ENCODE data around the gene RENBP. TPM values are rescaled to one million over a fixed set of nuclear protein-coding genes. Genes with fewer than 3 reads are reported as not detected.

The RENBP gene
- total RNA-seq, 2 experiments from 2014 or later, result 2.8 to 6.2 TPM

- no TSS peak for BruUV-seq (replicated peaks)
- Histone ChIP-seq H4K20me1 (ENCODE audit: insufficient read depth, low read length) (no peaks in the 10 kb centered on the region), H3K36me3 (ENCODE audit: insufficient read depth, low read length) (peaks cover 15% of the 10 kb centered on the region), H3K9me3 (ENCODE audit: low read length) (no peaks in the 10 kb centered on the region), H3K9me2 (ENCODE audit: insufficient read depth, low read length) (no peaks in the 10 kb centered on the region), H2AFZ (ENCODE audit: low read length) (no peak overlapping the region), H3K27ac (ENCODE audit: low read depth, low read length, poor library complexity, severe bottlenecking) (no peak overlapping the region), H3K4me1 (ENCODE audit: insufficient read depth, low read length, poor library complexity, severe bottlenecking) (no peaks in the 10 kb centered on the region), H3K4me2 (ENCODE audit: low read length) (no peak overlapping the region), H3K4me3 (ENCODE audit: low read depth, low read length, poor library complexity, severe bottlenecking) (no peak overlapping the region), H3K79me2 (ENCODE audit: insufficient read depth, low read depth, low read length) (no peaks in the 10 kb centered on the region)
- no peak for TF ChIP-seq EZH2phosphoT487 (IDR thresholded peaks at IDR 0.05; ENCODE audit: borderline replicate concordance, low read depth, low read length)
- intact Hi-C loops (cut with micrococcal nuclease; ENCODE audit: unreplicated experiment), result no loop called here
- ChIA-PET CTCF (ENCODE audit: unreplicated experiment) (no interaction called here), POLR2A (interaction anchor here (0.9 kb wide), 1 partner anchor 144 kb away, joined by 4 read pairs; no protein-coding TSS in a partner anchor)
- DNase-seq (ENCODE audit: low spot score), result no peak
These were observed 34.0 kb downstream of the RENBP start for GRCh38 chrX:153910446-153910845.

- Histone ChIP-seq H3K9me2 (ENCODE audit: insufficient read depth, low read length) (no peaks in the 10 kb centered on the region), H3K4me3 (ENCODE audit: low read depth, low read length, poor library complexity, severe bottlenecking) (no peak overlapping the region), H3K27ac (ENCODE audit: low read depth, low read length, poor library complexity, severe bottlenecking) (no peak overlapping the region), H3K36me3 (ENCODE audit: insufficient read depth, low read length) (peaks cover 15% of the 10 kb centered on the region), H3K4me2 (ENCODE audit: low read length) (no peak overlapping the region), H3K4me1 (ENCODE audit: insufficient read depth, low read length, poor library complexity, severe bottlenecking) (no peaks in the 10 kb centered on the region), H3K9me3 (ENCODE audit: low read length) (no peaks in the 10 kb centered on the region), H4K20me1 (ENCODE audit: insufficient read depth, low read length) (no peaks in the 10 kb centered on the region), H2AFZ (ENCODE audit: low read length) (no peak overlapping the region), H3K79me2 (ENCODE audit: insufficient read depth, low read depth, low read length) (no peaks in the 10 kb centered on the region)
- intact Hi-C loops (cut with micrococcal nuclease; ENCODE audit: unreplicated experiment), result no loop called here
- no TSS peak for BruUV-seq (replicated peaks)
- ChIA-PET CTCF (ENCODE audit: unreplicated experiment) (no interaction called here), POLR2A (no interaction called here)
- no peak for DNase-seq (ENCODE audit: low spot score)
- TF ChIP-seq EZH2phosphoT487 (IDR thresholded peaks at IDR 0.05; ENCODE audit: borderline replicate concordance, low read depth, low read length) (no peak), CTCF (conservative IDR thresholded peaks at IDR 0.05; ENCODE audit: low read length) (no peak)
These were observed 34.5 kb downstream of the RENBP start for GRCh38 chrX:153909980-153910360.

- Histone ChIP-seq H3K4me1 (ENCODE audit: insufficient read depth, low read length, poor library complexity, severe bottlenecking) (peaks cover 1% of the 10 kb centered on the region), H3K36me3 (ENCODE audit: insufficient read depth, low read length) (peaks cover 15% of the 10 kb centered on the region), H3K4me3 (ENCODE audit: low read depth, low read length, poor library complexity, severe bottlenecking) (no peak overlapping the region), H3K79me2 (ENCODE audit: insufficient read depth, low read depth, low read length) (no peaks in the 10 kb centered on the region), H3K9me3 (ENCODE audit: low read length) (no peaks in the 10 kb centered on the region), H2AFZ (ENCODE audit: low read length) (no peak overlapping the region), H4K20me1 (ENCODE audit: insufficient read depth, low read length) (no peaks in the 10 kb centered on the region), H3K9me2 (ENCODE audit: insufficient read depth, low read length) (no peaks in the 10 kb centered on the region), H3K27ac (ENCODE audit: low read depth, low read length, poor library complexity, severe bottlenecking) (no peak overlapping the region), H3K4me2 (ENCODE audit: low read length) (no peak overlapping the region)
- TF ChIP-seq CTCF (conservative IDR thresholded peaks at IDR 0.05; ENCODE audit: low read length) (no peak), EZH2phosphoT487 (IDR thresholded peaks at IDR 0.05; ENCODE audit: borderline replicate concordance, low read depth, low read length) (no peak)
- no peak for DNase-seq (ENCODE audit: low spot score)
- ChIA-PET CTCF (ENCODE audit: unreplicated experiment) (no interaction called here), POLR2A (interaction anchor here (0.6 kb wide), 1 partner anchor 318 kb away, joined by 3 read pairs; no protein-coding TSS in a partner anchor)
- BruUV-seq (replicated peaks), result no TSS peak
- intact Hi-C loops (cut with micrococcal nuclease; ENCODE audit: unreplicated experiment), result no loop called here
These were observed 35.1 kb downstream of the RENBP start for GRCh38 chrX:153909024-153909979.
